Activated B cell treated with CpG ODN at 0.5 μM for 24 hours (primary cell): Measurements from ENCODE around the gene ZNF41. TPM values are rescaled to one million over a fixed set of nuclear protein-coding genes. Genes with fewer than 3 reads are reported as not detected.
"Not testable (repeated sequence)": the region's sequence is repeated elsewhere in the genome, so short reads cannot be mapped to it uniquely, and the experiment has no call there.

ENCODE experiments used
- ATAC-seq: fragments of 200-7000 bp; cut with Tn5 transposase; one replicate; pipeline ENCODE4 v1.10.0; 2021; ENCODE audit warnings: low read depth, mild to moderate bottlenecking, moderate library complexity
- CTCF ChIA-PET: fragments of 350-600 bp; sonication (Branson Sonifier 250); formaldehyde crosslinking; loops from one replicate; lab custom pipeline; 2021; ENCODE audit warnings: antibody characterized with exemption; lab: Charles Lee
- POLR2A ChIA-PET: fragments of 350-600 bp; sonication (Branson Sonifier 250); formaldehyde crosslinking; loops from one replicate; lab custom pipeline; 2021; ENCODE audit warnings: antibody characterized with exemption; lab: Charles Lee
- DNase-seq: peaks from one replicate; pipeline ENCODE4 v3.0.0; 2022
- H3K27ac Mint-ChIP-seq: one replicate; pipeline ENCODE4 v1.8.0; 2020; ENCODE audit warnings: mixed read lengths
- H3K27me3 Mint-ChIP-seq: one replicate; pipeline ENCODE4 v1.8.0; 2021; ENCODE audit warnings: mixed read lengths
- H3K36me3 Mint-ChIP-seq: one replicate; pipeline ENCODE4 v1.8.0; 2021; ENCODE audit warnings: low read depth, mixed read lengths
- H3K4me1 Mint-ChIP-seq: one replicate; pipeline ENCODE4 v1.8.0; 2021; ENCODE audit warnings: mixed read lengths
- H3K4me3 Mint-ChIP-seq: one replicate; pipeline ENCODE4 v1.8.0; 2020; ENCODE audit warnings: mild to moderate bottlenecking, mixed read lengths
- H3K9me3 Mint-ChIP-seq: one replicate; pipeline ENCODE4 v1.8.0; 2020; ENCODE audit warnings: mixed read lengths
- CTCF ChIP-seq: fragments of 200-600 bp; IDR thresholded peaks from one replicate; pipeline ENCODE4 v1.8.0; 2022; ENCODE audit warnings: antibody characterized with exemption, mild to moderate bottlenecking
- intact Hi-C: fragments of 100-400 bp; cut with micrococcal nuclease; formaldehyde crosslinking; loops from one replicate; pipeline ENCODE4 v1.15.1; 2024
- total RNA-seq: library from RNA; stranded (reverse); gene quantifications from 2 replicates; pipeline ENCODE4 v1.2.3, GENCODE V29; 2022

The ZNF41 gene
- total RNA-seq, 1 donor from 2014 or later: 19.2 TPM

GRCh38 chrX:47523297-47523696 is 40.3 kb upstream of the ZNF41 start:
- Mint-ChIP-seq H3K9me3 (no peaks in the 10 kb centered on the region), H3K27ac (peak overlapping the region; percentile 46), H3K4me3 (peak overlapping the region; percentile 73), H3K36me3 (no peaks in the 10 kb centered on the region), H3K4me1 (peaks cover 3% of the 10 kb centered on the region), H3K27me3 (no peaks in the 10 kb centered on the region)
- intact Hi-C loops: loop anchor here (1.0 to 5.0 kb wide), 7 partner anchors 26 to 766 kb away; partner anchors contain the start of genes SLC9A7, UBA1, USP11 and ZNF41
- ChIA-PET POLR2A (interaction anchor here (0.6 to 1.7 kb wide), 13 partner anchors 9 to 544 kb away, joined by 3 to 10 read pairs (median 4); partner anchors contain the start of genes UBA1 and USP11), CTCF (interaction anchor here (0.6 to 3.5 kb wide), 16 partner anchors 9 to 620 kb away, joined by 3 to 28 read pairs (median 4); partner anchors contain the start of gene CDK16)
- no peak for TF ChIP-seq CTCF
- peak; percentile 78 for DNase-seq
- ATAC-seq: peak; percentile 99

GRCh38 chrX:47518144-47518543 is 35.1 kb upstream of the ZNF41 start:
- CTCF ChIA-PET: no interaction called here
- no peak for ATAC-seq
- DNase-seq: no peak
- H3K4me1 Mint-ChIP-seq: peaks cover 9% of the 10 kb centered on the region
- H3K27me3 Mint-ChIP-seq: no peaks in the 10 kb centered on the region
- POLR2A ChIA-PET: interaction anchor here (0.6 kb wide), 1 partner anchor 58 kb away, joined by 9 read pairs; no protein-coding TSS in a partner anchor
- no peak overlapping the region for H3K27ac Mint-ChIP-seq
- no peak for TF ChIP-seq CTCF
- no peak overlapping the region for H3K4me3 Mint-ChIP-seq
- H3K9me3 Mint-ChIP-seq: no peaks in the 10 kb centered on the region
- H3K36me3 Mint-ChIP-seq: no peaks in the 10 kb centered on the region
- intact Hi-C loops: no loop called here

- ChIA-PET CTCF (no interaction called here), POLR2A (no interaction called here)
- Mint-ChIP-seq H3K27me3 (no peaks in the 10 kb centered on the region), H3K27ac (no peak overlapping the region), H3K4me3 (no peak overlapping the region), H3K36me3 (no peaks in the 10 kb centered on the region), H3K4me1 (peaks cover 17% of the 10 kb centered on the region), H3K9me3 (no peaks in the 10 kb centered on the region)
- no peak for TF ChIP-seq CTCF
- DNase-seq: no peak
- no peak for ATAC-seq
- intact Hi-C loops: no loop called here
Observed at GRCh38 chrX:47515941-47516665, 33.1 kb upstream of the ZNF41 start.

GRCh38 chrX:47514533-47515235 is 31.7 kb upstream of the ZNF41 start:
- Mint-ChIP-seq H3K4me3 (no peak overlapping the region), H3K4me1 (peaks cover 17% of the 10 kb centered on the region), H3K36me3 (no peaks in the 10 kb centered on the region), H3K27me3 (no peaks in the 10 kb centered on the region), H3K27ac (peak overlapping the region; percentile 27), H3K9me3 (no peaks in the 10 kb centered on the region)
- intact Hi-C loops: no loop called here
- ChIA-PET CTCF (interaction anchor here (0.7 to 1.4 kb wide), 2 partner anchors 9 to 277 kb away, joined by 3 to 5 read pairs; no protein-coding TSS in a partner anchor), POLR2A (interaction anchor here (1.1 kb wide), 1 partner anchor 9 kb away, joined by 3 read pairs; no protein-coding TSS in a partner anchor)
- no peak for ATAC-seq
- TF ChIP-seq CTCF: no peak
- DNase-seq: no peak

GRCh38 chrX:47513034-47513965 is 30.3 kb upstream of the ZNF41 start:
- peak; percentile 14 for DNase-seq
- CTCF ChIA-PET: interaction anchor here (0.7 kb wide), 1 partner anchor 275 kb away, joined by 3 read pairs; no protein-coding TSS in a partner anchor
- ATAC-seq: peak; percentile 70
- H3K4me3 Mint-ChIP-seq: peak overlapping the region; percentile 88
- peak overlapping the region; percentile 80 for H3K27ac Mint-ChIP-seq
- H3K9me3 Mint-ChIP-seq, H3K27me3 Mint-ChIP-seq, H3K36me3 Mint-ChIP-seq, intact Hi-C loops: not testable (repeated sequence)
- peaks cover 16% of the 10 kb centered on the region for H3K4me1 Mint-ChIP-seq
- POLR2A ChIA-PET: interaction anchor here (0.6 to 0.7 kb wide), 2 partner anchors 691 to 1722 kb away, joined by 3 to 4 read pairs; no protein-coding TSS in a partner anchor

GRCh38 chrX:47512383-47512782 is 29.4 kb upstream of the ZNF41 start:
- DNase-seq, intact Hi-C loops, H3K36me3 Mint-ChIP-seq, POLR2A ChIA-PET, ATAC-seq, H3K27me3 Mint-ChIP-seq, H3K9me3 Mint-ChIP-seq, CTCF ChIA-PET: not testable (repeated sequence)
- H3K27ac Mint-ChIP-seq: peak overlapping the region; percentile 80
- H3K4me1 Mint-ChIP-seq: peaks cover 17% of the 10 kb centered on the region
- H3K4me3 Mint-ChIP-seq: peak overlapping the region; percentile 71
